HL-60 (cell line): Measurements from ENCODE around the gene POLG2.
"Not testable (repeated sequence)": the region's sequence is repeated elsewhere in the genome, so short reads cannot be mapped to it uniquely, and the experiment has no call there.

Experiments used
- DNase-seq, 2 experiments: peaks; one replicate each; pipeline ENCODE4 v3.0.0-alpha.2; 2010 to 2020; ENCODE audit warnings: low read depth in 1 of 2, low spot score in 1 of 2
- H3K27ac ChIP-seq: fragments of 250-450 bp; sonication (Bioruptor Pico); replicated peaks from 2 replicates; pipeline ENCODE4 v1.5.1; 2020; ENCODE audit warnings: mild to moderate bottlenecking, moderate library complexity
- H3K27me3 ChIP-seq: fragments of 250-450 bp; sonication (Bioruptor Pico); 2 replicates; pipeline ENCODE4 v1.5.1; 2021; ENCODE audit warnings: mild to moderate bottlenecking, moderate library complexity; ENCODE audit not compliant: insufficient read depth, poor library complexity, severe bottlenecking
- H3K4me3 ChIP-seq: replicated peaks from 2 replicates; pipeline ENCODE4 v1.5.1; 2011; ENCODE audit warnings: mild to moderate bottlenecking, control low read depth, low read length; ENCODE audit not compliant: insufficient read depth
- CTCF ChIP-seq: IDR thresholded peaks from one replicate; pipeline ENCODE4 v1.5.1; 2011; ENCODE audit warnings: low read length, control low read depth, inconsistent platforms; ENCODE audit not compliant: insufficient read depth
- GABPA ChIP-seq: IDR thresholded peaks from 2 replicates; pipeline ENCODE4 v1.6.1; 2012; ENCODE audit warnings: low read depth
- POLR2AphosphoS5 ChIP-seq: IDR thresholded peaks from 2 replicates; pipeline ENCODE4 v1.6.1; 2012; ENCODE audit warnings: low read depth
- REST ChIP-seq: IDR thresholded peaks from 2 replicates; pipeline ENCODE4 v1.6.1; 2012; ENCODE audit warnings: low read depth; ENCODE audit not compliant: insufficient replicate concordance
- SPI1 ChIP-seq: IDR thresholded peaks from 2 replicates; pipeline ENCODE4 v1.6.1; 2012; ENCODE audit warnings: low read depth, mild to moderate bottlenecking, borderline replicate concordance

The POLG2 gene

GRCh38 chr17:64470625-64471024, 26.2 kb downstream of the POLG2 start:
- no peaks in the 10 kb centered on the region for H3K27me3 ChIP-seq
- DNase-seq: no peak

GRCh38 chr17:64466834-64467233, 30.0 kb downstream of the POLG2 start:
- not testable (repeated sequence) for DNase-seq, H3K4me3 ChIP-seq, H3K27ac ChIP-seq, H3K27me3 ChIP-seq

More at GRCh38 chr17:64470625-64471024, 26.2 kb downstream of the POLG2 start:
- H3K27ac ChIP-seq: no peak overlapping the region
- TF ChIP-seq GABPA (no peak), POLR2AphosphoS5 (no peak)
- H3K4me3 ChIP-seq: no peak overlapping the region

- no peak overlapping the region for H3K4me3 ChIP-seq
- no peak overlapping the region for H3K27ac ChIP-seq
- TF ChIP-seq REST (no peak), CTCF (no peak), GABPA (no peak), POLR2AphosphoS5 (no peak), SPI1 (no peak)
- no peaks in the 10 kb centered on the region for H3K27me3 ChIP-seq
- DNase-seq: no peak
These were observed 30.7 kb downstream of the POLG2 start for GRCh38 chr17:64466019-64466735.

GRCh38 chr17:64461788-64462187, 35.1 kb downstream of the POLG2 start:
- H3K4me3 ChIP-seq: no peak overlapping the region
- no peaks in the 10 kb centered on the region for H3K27me3 ChIP-seq
- H3K27ac ChIP-seq: no peak overlapping the region
- TF ChIP-seq SPI1 (no peak), REST (no peak), POLR2AphosphoS5 (no peak), GABPA (no peak), CTCF (no peak)
- DNase-seq: no peak

- no peak overlapping the region for H3K27ac ChIP-seq
- no peak for DNase-seq
- no peaks in the 10 kb centered on the region for H3K27me3 ChIP-seq
- no peak overlapping the region for H3K4me3 ChIP-seq
- no peak for TF ChIP-seq CTCF
- no peak for TF ChIP-seq GABPA
- TF ChIP-seq POLR2AphosphoS5: no peak
- TF ChIP-seq SPI1: no peak
- TF ChIP-seq REST: no peak
These were observed 35.9 kb downstream of the POLG2 start for GRCh38 chr17:64460955-64461354.

- not testable (repeated sequence) for H3K27ac ChIP-seq, DNase-seq, H3K4me3 ChIP-seq, H3K27me3 ChIP-seq
These were observed 37.0 kb downstream of the POLG2 start for GRCh38 chr17:64459818-64460217.
